Uterus (tissue), 2 donors: ENCODE results near the gene NAT10.

Experiments
- CTCF ChIP-seq, 4 experiments: fragments of 200-600 bp in 2 of 4; fragments of 450-650 bp in 2 of 4; sonication (generic) in 2 of 4; IDR thresholded peaks; one replicate each; pipeline ENCODE4 v1.5.1; 2016 to 2019; ENCODE audit warnings: antibody characterized with exemption in 4 of 4, mild to moderate bottlenecking in 2 of 4, moderate library complexity in 1 of 4
- POLR2A ChIP-seq, 2 donors: fragments of 450-650 bp; IDR thresholded peaks; one replicate each; pipeline ENCODE4 v1.6.1; 2016; ENCODE audit warnings: antibody characterized with exemption in 2 of 2, mild to moderate bottlenecking in 1 of 2, moderate library complexity in 1 of 2

GRCh38 chr11:34148504-34149165 lies 43.2 kb downstream of the NAT10 start:
- TF ChIP-seq CTCF (IDR thresholded peaks at IDR 0.05) (no peak), POLR2A (IDR thresholded peaks at IDR 0.05) (no peak)
